GM19238 (cell line): Measurements from ENCODE around the gene P4HB.
A peak's percentile ranks its signal among the peaks of the same experiment; 100 is the strongest.

Source experiments
- DNase-seq: peaks from one replicate; pipeline ENCODE4 v3.0.0; 2011; ENCODE audit warnings: low spot score; ENCODE audit not compliant: insufficient read length

The P4HB gene

GRCh38 chr17:81868674-81869220 lies 8.4 kb upstream of the P4HB start:
- no peak for DNase-seq

GRCh38 chr17:81867991-81868673 lies 7.8 kb upstream of the P4HB start:
- no peak for DNase-seq

- no peak for DNase-seq
Observed at GRCh38 chr17:81867170-81867990, 7.0 kb upstream of the P4HB start.

- DNase-seq = no peak
Observed at GRCh38 chr17:81866440-81867169, 6.3 kb upstream of the P4HB start.

GRCh38 chr17:81865733-81866439 lies 5.6 kb upstream of the P4HB start:
- no peak for DNase-seq

- no peak for DNase-seq
Observed at GRCh38 chr17:81865358-81865732, 5.0 kb upstream of the P4HB start.

- DNase-seq = no peak
Observed at GRCh38 chr17:81863833-81864768, 3.8 kb upstream of the P4HB start.

GRCh38 chr17:81863123-81863675 lies 2.9 kb upstream of the P4HB start:
- DNase-seq = no peak

GRCh38 chr17:81860756-81861568 lies 627 bp upstream of the P4HB start:
- DNase-seq = peak; percentile 99

- DNase-seq = no peak
Observed at GRCh38 chr17:81858967-81859905, 1.1 kb downstream of the P4HB start.

GRCh38 chr17:81858170-81858966 lies 2.0 kb downstream of the P4HB start:
- no peak for DNase-seq

GRCh38 chr17:81854974-81855774 lies 5.2 kb downstream of the P4HB start:
- DNase-seq = no peak

GRCh38 chr17:81852237-81852636 lies 8.1 kb downstream of the P4HB start:
- no peak for DNase-seq

- DNase-seq = no peak
Observed at GRCh38 chr17:81851423-81851822, 8.9 kb downstream of the P4HB start.

GRCh38 chr17:81849457-81849856 lies 10.9 kb downstream of the P4HB start:
- DNase-seq = no peak
